ENCODE results near the gene SPTLC2. TPM values are rescaled to one million over a fixed set of nuclear protein-coding genes. Genes with fewer than 3 reads are reported as not detected.
"Not testable (repeated sequence)": the region's sequence is repeated elsewhere in the genome, so short reads cannot be mapped to it uniquely, and the experiment has no call there.

SPTLC2 gene
- total RNA-seq, 1 donor = 48.4 TPM

GRCh38 chr14:77543637-77544334 is 72.7 kb downstream of the SPTLC2 start:
- no peak for TF ChIP-seq CTCF (IDR thresholded peaks at IDR 0.05; ENCODE audit: insufficient read depth, low read depth, low read length)
- peak; percentile 54 for DNase-seq (ENCODE audit: low read depth)
- H3K4me3 ChIP-seq (ENCODE audit: low read depth, low read length) = no peak overlapping the region

- peak; percentile 61 for DNase-seq (ENCODE audit: low read depth)
- TF ChIP-seq CTCF (IDR thresholded peaks at IDR 0.05; ENCODE audit: insufficient read depth, low read depth, low read length) = no peak
- H3K4me3 ChIP-seq (ENCODE audit: low read depth, low read length) = no peak overlapping the region
These were observed 73.2 kb downstream of the SPTLC2 start for GRCh38 chr14:77543240-77543551.

GRCh38 chr14:77542421-77543239 is 73.8 kb downstream of the SPTLC2 start:
- peak; percentile 62 for DNase-seq (ENCODE audit: low read depth)

GRCh38 chr14:77541905-77542304 is 74.5 kb downstream of the SPTLC2 start:
- no peak overlapping the region for H3K4me3 ChIP-seq (ENCODE audit: low read depth, low read length)
- no peak for DNase-seq (ENCODE audit: low read depth)
- no peak for TF ChIP-seq CTCF (IDR thresholded peaks at IDR 0.05; ENCODE audit: insufficient read depth, low read depth, low read length)

More at GRCh38 chr14:77542421-77543239, 73.8 kb downstream of the SPTLC2 start:
- no peak for TF ChIP-seq CTCF (IDR thresholded peaks at IDR 0.05; ENCODE audit: insufficient read depth, low read depth, low read length)
- H3K4me3 ChIP-seq (ENCODE audit: low read depth, low read length) = no peak overlapping the region

- DNase-seq (ENCODE audit: low read depth) = not testable (repeated sequence)
These were observed 79.5 kb downstream of the SPTLC2 start for GRCh38 chr14:77536951-77537350.

GRCh38 chr14:77531071-77531470 is 85.4 kb downstream of the SPTLC2 start:
- no peak overlapping the region for H3K4me3 ChIP-seq (ENCODE audit: low read depth, low read length)
- no peak for DNase-seq (ENCODE audit: low read depth)
- no peak for TF ChIP-seq CTCF (IDR thresholded peaks at IDR 0.05; ENCODE audit: insufficient read depth, low read depth, low read length)

More at GRCh38 chr14:77536951-77537350, 79.5 kb downstream of the SPTLC2 start:
- H3K4me3 ChIP-seq (ENCODE audit: low read depth, low read length) = not testable (repeated sequence)

GRCh38 chr14:77529963-77530362 is 86.5 kb downstream of the SPTLC2 start:
- DNase-seq (ENCODE audit: low read depth) = no peak
- TF ChIP-seq CTCF (IDR thresholded peaks at IDR 0.05; ENCODE audit: insufficient read depth, low read depth, low read length) = no peak
- no peak overlapping the region for H3K4me3 ChIP-seq (ENCODE audit: low read depth, low read length)

Measured in fibroblast of villous mesenchyme (primary cell).